HG03280 (cell line): Measurements from ENCODE around the gene SS18.

Experiments used
- ATAC-seq: cut with Tn5 transposase; IDR thresholded peaks from one replicate; pipeline ENCODE4 v1.9.1; 2021; ENCODE audit warnings: mild to moderate bottlenecking, moderate library complexity; ENCODE audit not compliant: unreplicated experiment

SS18 gene

GRCh38 chr18:26073758-26074157 lies 16.7 kb downstream of the SS18 start:
- no peak for ATAC-seq

GRCh38 chr18:26071725-26072124 lies 18.7 kb downstream of the SS18 start:
- no peak for ATAC-seq

DNA sequence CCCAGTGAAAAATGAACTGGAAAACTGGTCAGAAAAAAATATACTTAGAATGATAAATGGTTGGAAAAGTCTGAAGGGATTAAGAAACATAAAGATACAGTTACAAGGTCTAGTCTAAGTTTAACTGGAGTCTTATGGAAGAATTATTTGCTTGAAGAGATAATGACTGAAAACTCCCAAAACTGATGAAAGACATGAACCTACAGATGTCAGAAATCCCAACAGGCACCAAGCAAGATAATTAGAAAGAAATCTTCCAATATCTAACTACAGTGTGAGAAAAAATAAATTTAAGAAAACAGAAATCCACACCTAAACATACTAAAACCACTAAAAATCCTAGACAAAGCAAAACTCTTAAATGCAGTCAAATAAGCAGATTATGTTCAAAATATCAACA lies 19.4 kb downstream of the SS18 start:
- no peak for ATAC-seq

- no peak for ATAC-seq
Observed at GRCh38 chr18:26059357-26059756, 31.1 kb downstream of the SS18 start.

- no peak for ATAC-seq
Observed at GRCh38 chr18:26057344-26057773, 33.1 kb downstream of the SS18 start.

DNA sequence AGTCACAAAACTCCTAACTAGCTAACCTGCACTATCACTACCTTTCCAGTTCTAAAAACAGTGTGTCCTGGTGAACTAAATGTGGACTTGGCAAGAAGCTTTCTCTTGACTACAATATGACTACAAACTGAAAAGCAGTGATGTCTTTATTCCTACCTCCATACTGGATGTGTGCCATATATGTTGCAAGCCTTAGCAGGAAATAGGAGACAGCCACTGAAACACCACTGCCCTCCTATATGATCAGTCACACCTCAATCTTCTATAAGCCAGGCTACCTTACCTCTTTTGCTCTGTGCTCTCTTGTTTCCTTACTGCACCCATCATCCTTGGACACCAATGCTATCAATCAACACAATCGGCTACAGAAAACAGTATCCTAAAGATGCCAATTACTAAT lies 34.1 kb downstream of the SS18 start:
- no peak for ATAC-seq

DNA sequence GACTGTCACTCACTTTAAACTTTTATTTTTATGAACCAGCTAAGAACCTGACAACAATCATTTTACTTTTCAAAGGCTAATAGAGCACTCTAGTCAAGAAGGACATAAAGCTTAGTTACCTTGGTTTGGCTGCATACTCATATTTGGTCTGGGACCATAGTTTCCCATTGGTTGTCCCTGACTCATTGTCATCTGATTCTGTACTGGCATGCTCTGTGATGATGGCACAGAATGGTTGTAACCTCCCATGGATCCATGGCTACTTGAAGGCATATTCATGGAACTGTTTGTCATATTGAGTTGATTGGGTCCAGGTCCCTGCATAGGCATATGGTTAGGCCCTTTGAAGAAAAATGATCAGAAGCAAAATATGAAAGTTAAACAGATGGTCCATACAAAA lies 37.9 kb downstream of the SS18 start:
- no peak for ATAC-seq

DNA sequence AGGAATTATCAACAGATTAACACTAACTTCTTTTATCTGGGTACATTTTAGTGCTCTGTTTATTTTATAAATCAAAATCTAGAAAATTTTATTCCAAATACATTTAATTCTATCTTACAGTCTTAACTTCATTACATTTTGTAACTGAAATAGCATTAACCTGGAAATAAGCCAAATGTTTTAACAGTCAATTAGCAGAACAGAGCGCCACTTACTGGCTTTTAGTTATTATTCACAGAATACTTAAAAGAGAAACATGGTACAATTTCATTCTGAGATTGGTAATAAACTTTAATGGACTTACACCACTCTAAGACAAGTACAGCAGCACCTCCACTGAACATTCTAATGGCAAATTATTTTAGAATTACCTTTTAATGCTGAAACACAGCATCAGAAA lies 38.6 kb downstream of the SS18 start:
- ATAC-seq = no peak

GRCh38 chr18:26046419-26047077 lies 43.9 kb downstream of the SS18 start:
- ATAC-seq = no peak

GRCh38 chr18:26044807-26045206 lies 45.6 kb downstream of the SS18 start:
- ATAC-seq = no peak

- ATAC-seq = no peak
Observed at GRCh38 chr18:26040051-26040656, 50.3 kb downstream of the SS18 start.

DNA sequence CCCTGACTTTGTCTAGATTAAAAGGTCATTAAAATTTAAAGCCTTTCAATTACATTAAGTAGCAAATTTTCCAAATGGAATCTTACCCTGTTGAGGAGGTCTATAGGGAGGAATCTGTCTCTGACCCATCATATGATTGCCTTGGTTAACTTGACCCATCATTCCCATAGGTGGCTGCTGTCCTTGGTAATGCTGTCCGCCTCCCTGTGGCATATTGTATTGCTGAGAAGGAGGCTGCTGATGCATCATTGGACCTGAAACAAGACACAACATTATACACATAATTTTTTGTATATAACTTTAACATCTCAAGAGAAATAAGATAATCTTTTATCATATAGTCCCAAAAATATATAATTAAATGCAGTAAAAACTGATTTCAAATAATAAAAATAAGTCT lies 51.2 kb downstream of the SS18 start:
- no peak for ATAC-seq

GRCh38 chr18:26036635-26037034 lies 53.8 kb downstream of the SS18 start:
- ATAC-seq = no peak

GRCh38 chr18:26034850-26035497 lies 55.4 kb downstream of the SS18 start:
- no peak for ATAC-seq

GRCh38 chr18:26022585-26022984 lies 67.8 kb downstream of the SS18 start:
- no peak for ATAC-seq

DNA sequence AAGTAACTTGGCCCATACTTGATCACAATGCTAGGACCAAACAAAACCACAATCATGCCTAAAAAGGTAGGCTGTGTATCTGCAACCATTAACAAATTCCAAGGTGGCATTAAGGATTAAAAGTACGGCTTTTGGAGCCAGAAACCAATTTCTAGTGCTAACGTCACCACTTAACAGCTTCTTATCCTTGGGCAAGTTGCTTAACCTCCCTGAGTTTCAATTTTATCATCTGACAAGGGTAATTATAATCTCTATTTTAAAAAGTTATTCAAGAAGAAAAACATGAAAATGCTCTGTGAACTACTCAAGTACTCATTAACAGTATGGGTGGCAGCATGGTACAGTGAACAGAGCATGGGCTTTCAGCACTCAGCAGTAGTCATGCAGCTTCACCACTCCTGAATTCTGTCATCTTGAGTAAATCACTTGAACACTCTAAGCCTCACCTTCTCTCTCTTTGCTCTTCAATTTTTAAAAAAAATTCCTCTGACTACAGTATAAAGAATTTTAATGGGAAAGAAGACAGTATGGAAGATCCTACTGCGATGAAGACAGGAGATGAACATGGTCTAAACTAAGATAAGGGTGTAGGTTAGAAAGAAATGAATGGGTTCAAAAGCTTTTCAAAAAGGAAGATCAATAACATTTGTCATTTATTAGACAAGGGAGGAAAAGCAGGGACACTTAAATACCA lies 69.2 kb downstream of the SS18 start:
- ATAC-seq = no peak

DNA sequence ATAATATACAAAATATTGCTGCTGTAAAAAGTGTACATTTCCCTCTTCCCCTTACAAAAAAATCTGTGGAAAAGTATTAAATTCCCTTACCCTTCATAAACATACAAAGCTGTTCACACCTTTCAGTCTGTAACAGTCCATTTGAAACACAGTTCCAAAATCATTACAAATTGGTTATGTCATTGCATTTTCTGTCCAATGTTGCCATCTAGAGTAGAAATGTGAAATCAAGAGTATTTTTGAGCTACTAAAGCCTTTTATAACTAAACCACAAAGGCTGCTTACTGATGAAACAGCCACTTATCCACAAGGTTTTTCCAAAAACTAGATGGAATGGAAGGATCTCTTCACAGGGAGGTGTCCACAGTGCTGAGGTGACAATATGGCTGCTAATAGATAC lies 72.5 kb downstream of the SS18 start:
- no peak for ATAC-seq

DNA sequence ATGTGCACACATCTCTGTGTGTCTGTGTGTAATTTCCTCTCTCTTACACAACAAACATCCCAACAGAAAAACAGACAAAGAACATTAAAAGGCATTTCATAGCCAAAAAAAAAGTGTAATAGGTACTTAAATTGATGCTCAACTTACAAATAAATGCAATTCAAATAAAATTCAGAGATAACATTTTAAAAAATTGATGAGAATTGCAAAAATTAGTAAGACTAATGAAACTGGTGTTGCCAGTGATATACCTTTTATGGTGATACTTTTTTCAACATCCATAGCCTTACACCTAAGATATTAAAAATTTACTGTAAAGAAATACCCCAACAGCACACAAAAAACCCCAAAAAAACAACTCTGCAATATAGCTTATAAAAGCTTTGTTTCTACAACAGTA lies 76.0 kb downstream of the SS18 start:
- no peak for ATAC-seq

GRCh38 chr18:26008619-26009018 lies 81.8 kb downstream of the SS18 start:
- ATAC-seq = no peak

DNA sequence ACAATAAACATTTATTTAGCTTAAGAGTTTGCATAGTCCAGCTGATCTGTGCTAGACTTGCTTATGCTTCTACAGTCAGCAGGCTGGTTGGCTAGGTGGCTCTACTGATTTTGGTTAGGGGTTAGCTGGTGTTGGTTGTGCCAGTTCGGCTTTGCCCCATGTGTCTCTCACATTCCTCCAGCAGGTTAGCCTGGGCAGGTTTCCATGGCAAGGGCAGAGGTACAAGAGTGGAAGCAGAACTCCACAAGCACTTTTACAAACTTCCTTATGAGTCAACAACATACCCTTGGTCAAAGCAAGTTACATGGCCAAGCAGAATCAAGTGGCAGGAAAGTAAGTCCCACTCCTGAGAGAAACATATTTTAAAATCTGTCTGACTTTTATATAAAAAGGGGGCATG lies 82.3 kb downstream of the SS18 start:
- ATAC-seq = no peak

- ATAC-seq = no peak
Observed at GRCh38 chr18:26005950-26006349, 84.5 kb downstream of the SS18 start.

- no peak for ATAC-seq
Observed at GRCh38 chr18:26004832-26005231, 85.6 kb downstream of the SS18 start.
